ENCODE results near the gene WDR4. TPM values are rescaled to one million over a fixed set of nuclear protein-coding genes. Genes with fewer than 3 reads are reported as not detected.
"Not testable (repeated sequence)": the region's sequence is repeated elsewhere in the genome, so short reads cannot be mapped to it uniquely, and the experiment has no call there.

Gene WDR4
- total and polyA plus RNA-seq, 7 experiments from 2014 or later = 10.4 to 39.1 (median 29.2) TPM

GRCh38 chr21:42833859-42834725 lies 45.2 kb downstream of the WDR4 start:
- peaks cover 0 to 11% (median 3%) of the 10 kb centered on the region in 5 donors for H3K27me3 Mint-ChIP-seq
- H3K9me3 ChIP-seq (ENCODE audit: control insufficient read depth in 2 of 3, low read length in 3 of 3) = no peaks in the 10 kb centered on the region
- H3K9me3 Mint-ChIP-seq = no peaks in the 10 kb centered on the region
- ATAC-seq (no peak), DNase-seq (no peak)
- intact Hi-C loops (cut with micrococcal nuclease) = loop anchor here (1.0 to 10.0 kb wide), 9 partner anchors 50 to 527 kb away; partner anchors contain the start of genes NDUFV3 (in 1 of the 2) and PDE9A (in 1 of the 2)
- POLR2A ChIA-PET = no interaction called here
- H3K4me3 ChIP-seq (ENCODE audit: low read length) = no peak overlapping the region
- no peaks in the 10 kb centered on the region for H3K27me3 ChIP-seq (ENCODE audit: control insufficient read depth in 2 of 2, insufficient read depth in 2 of 2, low read length in 2 of 2)
- no peak overlapping the region for H3K27ac ChIP-seq (ENCODE audit: low read depth, low read length)
- peaks cover 0 to 7% (median 0%) of the 10 kb centered on the region in 5 donors for H3K36me3 Mint-ChIP-seq
- peak overlapping the region in 5 of 9 donors; percentile 17 to 89 (median 83) for H3K27ac Mint-ChIP-seq
- peaks cover 12 to 29% of the 10 kb centered on the region in 2 donors for H3K4me1 ChIP-seq (ENCODE audit: control insufficient read depth in 2 of 2, insufficient read depth in 2 of 2, low read length in 2 of 2)
- H3K4me3 Mint-ChIP-seq = no peak overlapping the region
- CTCF ChIA-PET = interaction anchor here (0.6 to 1.3 kb wide), 3 partner anchors 96 to 499 kb away, joined by 3 to 6 read pairs (median 4); no protein-coding TSS in a partner anchor
- H3K36me3 ChIP-seq (ENCODE audit: control insufficient read depth in 2 of 3, insufficient read depth in 3 of 3, low read length in 3 of 3) = peaks cover 0 to 3% (median 0%) of the 10 kb centered on the region in 3 experiments
- H3K4me1 Mint-ChIP-seq = peaks cover 22 to 39% (median 33%) of the 10 kb centered on the region in 7 donors

- H3K4me1 ChIP-seq (ENCODE audit: control insufficient read depth in 2 of 2, insufficient read depth in 2 of 2, low read length in 2 of 2) = peaks cover 12 to 29% of the 10 kb centered on the region in 2 donors
- H3K4me3 ChIP-seq (ENCODE audit: low read length) = peak overlapping the region; percentile 32
- ChIA-PET CTCF (interaction anchor here (0.6 to 1.3 kb wide), 4 partner anchors 53 to 499 kb away, joined by 3 to 6 read pairs (median 4); no protein-coding TSS in a partner anchor), POLR2A (interaction anchor here (0.6 kb wide), 1 partner anchor 9 kb away, joined by 3 read pairs; no protein-coding TSS in a partner anchor)
- Mint-ChIP-seq H3K4me3 (peak overlapping the region; percentile 72 to 86 (median 83)), H3K4me1 (peaks cover 22 to 39% (median 33%) of the 10 kb centered on the region in 7 donors), H3K27me3 (peaks cover 0 to 15% (median 3%) of the 10 kb centered on the region in 5 donors), H3K27ac (peak overlapping the region; percentile 16 to 94 (median 83)), H3K9me3 (no peaks in the 10 kb centered on the region), H3K36me3 (peaks cover 0 to 7% (median 0%) of the 10 kb centered on the region in 5 donors)
- DNase-seq (peak in 8 of 9 donors; percentile 52 to 72 (median 60)), ATAC-seq (peak; percentile 85)
- H3K27ac ChIP-seq (ENCODE audit: low read depth, low read length) = peak overlapping the region; percentile 4
- H3K36me3 ChIP-seq (ENCODE audit: control insufficient read depth in 2 of 3, insufficient read depth in 3 of 3, low read length in 3 of 3) = no peaks in the 10 kb centered on the region
- no peaks in the 10 kb centered on the region for H3K9me3 ChIP-seq (ENCODE audit: control insufficient read depth in 2 of 3, low read length in 3 of 3)
- no peaks in the 10 kb centered on the region for H3K27me3 ChIP-seq (ENCODE audit: control insufficient read depth in 2 of 2, insufficient read depth in 2 of 2, low read length in 2 of 2)
- intact Hi-C loops (cut with micrococcal nuclease) = loop anchor here (1.0 to 10.0 kb wide), 9 partner anchors 49 to 526 kb away; partner anchors contain the start of genes NDUFV3 (in 1 of the 2) and PDE9A (in 1 of the 2)
These were observed 45.9 kb downstream of the WDR4 start for GRCh38 chr21:42833439-42833815.

- not testable (repeated sequence) for DNase-seq; H3K36me3 ChIP-seq (ENCODE audit: control insufficient read depth in 2 of 3, insufficient read depth in 3 of 3, low read length in 3 of 3); H3K27me3 ChIP-seq (ENCODE audit: control insufficient read depth in 2 of 2, insufficient read depth in 2 of 2, low read length in 2 of 2); H3K9me3 ChIP-seq (ENCODE audit: control insufficient read depth in 2 of 3, low read length in 3 of 3); H3K4me3 ChIP-seq (ENCODE audit: low read length); ATAC-seq; H3K36me3 Mint-ChIP-seq; H3K27ac ChIP-seq (ENCODE audit: low read depth, low read length); H3K9me3 Mint-ChIP-seq
- intact Hi-C loops (cut with micrococcal nuclease) = loop anchor here (2.0 to 10.0 kb wide), 6 partner anchors 63 to 525 kb away; partner anchors contain the start of genes NDUFV3 (in 1 of the 2) and PDE9A (in 1 of the 2)
- peak overlapping the region; percentile 72 to 86 (median 83) for H3K4me3 Mint-ChIP-seq
- POLR2A ChIA-PET = interaction anchor here (0.7 to 1.0 kb wide), 2 partner anchors 40 to 241 kb away, joined by 3 read pairs; no protein-coding TSS in a partner anchor
- H3K27me3 Mint-ChIP-seq = peaks cover 0 to 26% (median 11%) of the 10 kb centered on the region in 5 donors
- H3K4me1 Mint-ChIP-seq = peaks cover 22 to 39% (median 33%) of the 10 kb centered on the region in 7 donors
- CTCF ChIA-PET = interaction anchor here (0.7 to 1.3 kb wide), 3 partner anchors 52 to 239 kb away, joined by 3 to 6 read pairs (median 3); no protein-coding TSS in a partner anchor
- peak overlapping the region in 6 of 9 donors; percentile 16 to 94 (median 85) for H3K27ac Mint-ChIP-seq
- H3K4me1 ChIP-seq (ENCODE audit: control insufficient read depth in 2 of 2, insufficient read depth in 2 of 2, low read length in 2 of 2) = peaks cover 12 to 29% of the 10 kb centered on the region in 2 donors
These were observed 47.1 kb downstream of the WDR4 start for GRCh38 chr21:42832321-42832630.

- peak in 2 of 9 donors; percentile 16 to 20 for DNase-seq
- CTCF ChIA-PET = interaction anchor here (0.7 to 1.3 kb wide), 2 partner anchors 12 to 146 kb away, joined by 3 read pairs; no protein-coding TSS in a partner anchor
- Mint-ChIP-seq H3K4me3 (peak overlapping the region in 8 of 10 donors; percentile 10 to 66 (median 40)), H3K27ac (peak overlapping the region in 5 of 9 donors; percentile 5 to 88 (median 33)), H3K36me3 (peaks cover 0 to 4% (median 0%) of the 10 kb centered on the region in 5 donors), H3K4me1 (peaks cover 22 to 39% (median 33%) of the 10 kb centered on the region in 7 donors), H3K9me3 (peaks cover 0 to 5% (median 0%) of the 10 kb centered on the region in 11 donors), H3K27me3 (peaks cover 0 to 35% (median 15%) of the 10 kb centered on the region in 5 donors)
- Histone ChIP-seq H3K36me3 (ENCODE audit: control insufficient read depth in 2 of 3, insufficient read depth in 3 of 3, low read length in 3 of 3) (no peaks in the 10 kb centered on the region), H3K9me3 (ENCODE audit: control insufficient read depth in 2 of 3, low read length in 3 of 3) (no peaks in the 10 kb centered on the region), H3K27ac (ENCODE audit: low read depth, low read length) (no peak overlapping the region), H3K27me3 (ENCODE audit: control insufficient read depth in 2 of 2, insufficient read depth in 2 of 2, low read length in 2 of 2) (no peaks in the 10 kb centered on the region), H3K4me1 (ENCODE audit: control insufficient read depth in 2 of 2, insufficient read depth in 2 of 2, low read length in 2 of 2) (peaks cover 12 to 29% of the 10 kb centered on the region in 2 donors), H3K4me3 (ENCODE audit: low read length) (no peak overlapping the region)
- no peak for ATAC-seq
- intact Hi-C loops (cut with micrococcal nuclease) = loop anchor here (5.0 to 10.0 kb wide), 5 partner anchors 64 to 523 kb away; partner anchors contain the start of genes NDUFV3 (in 1 of the 2) and PDE9A (in 1 of the 2)
- POLR2A ChIA-PET = interaction anchor here (0.7 kb wide), 2 partner anchors 11 to 54 kb away, joined by 3 read pairs; no protein-coding TSS in a partner anchor
These were observed 48.6 kb downstream of the WDR4 start for GRCh38 chr21:42830456-42831455.

GRCh38 chr21:42829954-42830353 lies 49.4 kb downstream of the WDR4 start:
- H3K27me3 ChIP-seq (ENCODE audit: control insufficient read depth in 2 of 2, insufficient read depth in 2 of 2, low read length in 2 of 2) = no peaks in the 10 kb centered on the region
- peaks cover 12 to 29% of the 10 kb centered on the region in 2 donors for H3K4me1 ChIP-seq (ENCODE audit: control insufficient read depth in 2 of 2, insufficient read depth in 2 of 2, low read length in 2 of 2)
- Mint-ChIP-seq H3K27me3 (peaks cover 0 to 42% (median 22%) of the 10 kb centered on the region in 5 donors), H3K27ac (no peak overlapping the region), H3K36me3 (peaks cover 0 to 4% (median 0%) of the 10 kb centered on the region in 5 donors), H3K9me3 (peaks cover 0 to 5% (median 0%) of the 10 kb centered on the region in 11 donors), H3K4me3 (no peak overlapping the region), H3K4me1 (peaks cover 22 to 43% (median 33%) of the 10 kb centered on the region in 7 donors)
- CTCF ChIA-PET = interaction anchor here (0.7 kb wide), 1 partner anchor 145 kb away, joined by 3 read pairs; no protein-coding TSS in a partner anchor
- intact Hi-C loops (cut with micrococcal nuclease) = loop anchor here (5.0 to 10.0 kb wide), 5 partner anchors 65 to 523 kb away; partner anchors contain the start of genes NDUFV3 (in 1 of the 2) and PDE9A (in 1 of the 2)
- H3K9me3 ChIP-seq (ENCODE audit: control insufficient read depth in 2 of 3, low read length in 3 of 3) = no peaks in the 10 kb centered on the region
- H3K4me3 ChIP-seq (ENCODE audit: low read length) = no peak overlapping the region
- POLR2A ChIA-PET = no interaction called here
- no peak overlapping the region for H3K27ac ChIP-seq (ENCODE audit: low read depth, low read length)
- DNase-seq = no peak
- no peaks in the 10 kb centered on the region for H3K36me3 ChIP-seq (ENCODE audit: control insufficient read depth in 2 of 3, insufficient read depth in 3 of 3, low read length in 3 of 3)
- ATAC-seq = no peak
